ENCODE data around the gene ANKRD1.
"Not testable (repeated sequence)": the region's sequence is repeated elsewhere in the genome, so short reads cannot be mapped to it uniquely, and the experiment has no call there.

The ANKRD1 gene

GRCh38 chr10:90920986-90921666, at the start of gene ANKRD1:
Gene ANKRD1 (minus strand): TSS chr10:90921087. CDS start chr10:90921027, 60 bp downstream.
- DNase-seq, result no peak

- no peak for DNase-seq
These were observed 49.2 kb upstream of the ANKRD1 start for GRCh38 chr10:90969947-90970673.

- DNase-seq, result no peak
These were observed 48.2 kb upstream of the ANKRD1 start for GRCh38 chr10:90969121-90969534.

- DNase-seq, result no peak
These were observed 47.6 kb upstream of the ANKRD1 start for GRCh38 chr10:90968328-90969081.

GRCh38 chr10:90967865-90968264, 47.0 kb upstream of the ANKRD1 start:
- no peak for DNase-seq

- no peak for DNase-seq
These were observed 45.3 kb upstream of the ANKRD1 start for GRCh38 chr10:90966146-90966545.

GRCh38 chr10:90965720-90966119, 44.8 kb upstream of the ANKRD1 start:
- DNase-seq, result no peak

GRCh38 chr10:90964781-90965465, 44.0 kb upstream of the ANKRD1 start:
- DNase-seq, result no peak

- no peak for DNase-seq
These were observed 42.4 kb upstream of the ANKRD1 start for GRCh38 chr10:90963331-90963730.

GRCh38 chr10:90960355-90960814, 39.5 kb upstream of the ANKRD1 start:
- DNase-seq, result no peak

- no peak for DNase-seq
These were observed 38.9 kb upstream of the ANKRD1 start for GRCh38 chr10:90959826-90960225.

GRCh38 chr10:90958781-90959180, 37.9 kb upstream of the ANKRD1 start:
- no peak for DNase-seq

- no peak for DNase-seq
These were observed 26.4 kb upstream of the ANKRD1 start for GRCh38 chr10:90947030-90947960.

- no peak for DNase-seq
These were observed 24.7 kb upstream of the ANKRD1 start for GRCh38 chr10:90945491-90946070.

- no peak for DNase-seq
These were observed 23.9 kb upstream of the ANKRD1 start for GRCh38 chr10:90944749-90945148.

GRCh38 chr10:90942980-90943379, 22.1 kb upstream of the ANKRD1 start:
- not testable (repeated sequence) for DNase-seq

GRCh38 chr10:90939648-90940047, 18.8 kb upstream of the ANKRD1 start:
- no peak for DNase-seq

- peak; percentile 3 for DNase-seq
These were observed 18.2 kb upstream of the ANKRD1 start for GRCh38 chr10:90939116-90939515.

GRCh38 chr10:90937645-90938258, 16.9 kb upstream of the ANKRD1 start:
- no peak for DNase-seq

GRCh38 chr10:90936276-90936659, 15.4 kb upstream of the ANKRD1 start:
- no peak for DNase-seq
